Progenitor cell of endocrine pancreas (in vitro differentiated cells): ENCODE data around the gene DENND6B. TPM values are rescaled to one million over a fixed set of nuclear protein-coding genes. Genes with fewer than 3 reads are reported as not detected.

Experiments used
- DNase-seq: peaks from one replicate; pipeline ENCODE4 v3.0.0; 2021; ENCODE audit warnings: low spot score; ENCODE audit not compliant: unreplicated experiment
- H3K27ac Mint-ChIP-seq: 2 replicates; pipeline ENCODE4 v1.8.0; 2021; ENCODE audit warnings: mild to moderate bottlenecking, moderate library complexity, mixed read lengths
- H3K27me3 Mint-ChIP-seq: 2 replicates; pipeline ENCODE4 v1.8.0; 2021; ENCODE audit warnings: mixed read lengths
- H3K36me3 Mint-ChIP-seq: 2 replicates; pipeline ENCODE4 v1.8.0; 2022; ENCODE audit warnings: mixed read lengths; ENCODE audit not compliant: insufficient read depth
- H3K4me1 Mint-ChIP-seq: 2 replicates; pipeline ENCODE4 v1.8.0; 2021; ENCODE audit warnings: low read depth, mixed read lengths
- H3K4me3 Mint-ChIP-seq: 2 replicates; pipeline ENCODE4 v1.8.0; 2021; ENCODE audit warnings: low read depth, mild to moderate bottlenecking, moderate library complexity, mixed read lengths
- H3K9me3 Mint-ChIP-seq: 2 replicates; pipeline ENCODE4 v1.8.0; 2021; ENCODE audit warnings: low read depth, mixed read lengths
- total RNA-seq: library from RNA; stranded (reverse); gene quantifications from 2 replicates; pipeline ENCODE4 v1.2.1, GENCODE V29; 2021
- TF ChIP-seq, protein P1 (sequence below): fragments of 200-600 bp; sonication (generic); IDR thresholded peaks from one replicate; pipeline ENCODE4 v1.5.0; 2021; ENCODE audit warnings: antibody characterized with exemption, mild to moderate bottlenecking; ENCODE audit not compliant: unreplicated experiment

DENND6B gene
- total RNA-seq, 1 donor from 2014 or later, result 36.4 TPM

DNA sequence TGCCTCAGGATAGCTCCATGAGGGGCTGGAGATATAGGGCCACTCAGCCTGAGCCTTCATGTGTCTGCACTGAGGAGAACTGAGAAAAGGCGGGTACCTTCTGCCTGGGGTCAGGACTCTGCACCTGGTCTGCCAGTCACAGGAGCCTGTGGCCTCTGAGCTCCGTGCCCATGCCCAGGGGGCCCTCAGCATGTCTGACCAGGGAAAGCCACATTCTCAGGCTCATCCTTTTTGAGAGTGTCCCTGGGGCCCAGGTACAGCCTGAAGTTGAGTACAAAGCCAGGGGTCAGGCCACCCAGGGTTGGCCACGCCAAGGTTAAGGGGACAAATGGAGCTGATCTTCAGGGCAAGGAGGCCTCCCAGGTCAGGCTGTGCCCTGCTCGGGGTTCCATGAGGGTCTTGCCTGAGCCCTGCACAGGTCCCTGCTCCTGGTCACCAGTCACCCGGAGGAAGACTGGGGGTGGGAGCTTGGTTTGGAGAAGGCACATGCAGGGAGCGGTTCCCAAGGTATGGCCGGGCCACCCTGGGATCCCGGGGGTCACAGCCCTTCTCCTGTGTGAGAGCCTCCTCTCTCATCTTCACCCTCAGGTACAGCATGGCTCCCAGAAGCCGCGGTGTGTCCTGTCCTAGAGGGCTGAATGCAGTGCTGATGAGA, 6.0 kb downstream of the DENND6B start:
- Mint-ChIP-seq H3K4me3 (no peak overlapping the region), H3K27me3 (no peaks in the 10 kb centered on the region), H3K4me1 (peaks cover 1% of the 10 kb centered on the region), H3K9me3 (no peaks in the 10 kb centered on the region), H3K36me3 (no peaks in the 10 kb centered on the region), H3K27ac (no peak overlapping the region)
- TF ChIP-seq, protein P1, sequence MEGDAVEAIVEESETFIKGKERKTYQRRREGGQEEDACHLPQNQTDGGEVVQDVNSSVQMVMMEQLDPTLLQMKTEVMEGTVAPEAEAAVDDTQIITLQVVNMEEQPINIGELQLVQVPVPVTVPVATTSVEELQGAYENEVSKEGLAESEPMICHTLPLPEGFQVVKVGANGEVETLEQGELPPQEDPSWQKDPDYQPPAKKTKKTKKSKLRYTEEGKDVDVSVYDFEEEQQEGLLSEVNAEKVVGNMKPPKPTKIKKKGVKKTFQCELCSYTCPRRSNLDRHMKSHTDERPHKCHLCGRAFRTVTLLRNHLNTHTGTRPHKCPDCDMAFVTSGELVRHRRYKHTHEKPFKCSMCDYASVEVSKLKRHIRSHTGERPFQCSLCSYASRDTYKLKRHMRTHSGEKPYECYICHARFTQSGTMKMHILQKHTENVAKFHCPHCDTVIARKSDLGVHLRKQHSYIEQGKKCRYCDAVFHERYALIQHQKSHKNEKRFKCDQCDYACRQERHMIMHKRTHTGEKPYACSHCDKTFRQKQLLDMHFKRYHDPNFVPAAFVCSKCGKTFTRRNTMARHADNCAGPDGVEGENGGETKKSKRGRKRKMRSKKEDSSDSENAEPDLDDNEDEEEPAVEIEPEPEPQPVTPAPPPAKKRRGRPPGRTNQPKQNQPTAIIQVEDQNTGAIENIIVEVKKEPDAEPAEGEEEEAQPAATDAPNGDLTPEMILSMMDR, result no peak
- no peak for DNase-seq

DNA sequence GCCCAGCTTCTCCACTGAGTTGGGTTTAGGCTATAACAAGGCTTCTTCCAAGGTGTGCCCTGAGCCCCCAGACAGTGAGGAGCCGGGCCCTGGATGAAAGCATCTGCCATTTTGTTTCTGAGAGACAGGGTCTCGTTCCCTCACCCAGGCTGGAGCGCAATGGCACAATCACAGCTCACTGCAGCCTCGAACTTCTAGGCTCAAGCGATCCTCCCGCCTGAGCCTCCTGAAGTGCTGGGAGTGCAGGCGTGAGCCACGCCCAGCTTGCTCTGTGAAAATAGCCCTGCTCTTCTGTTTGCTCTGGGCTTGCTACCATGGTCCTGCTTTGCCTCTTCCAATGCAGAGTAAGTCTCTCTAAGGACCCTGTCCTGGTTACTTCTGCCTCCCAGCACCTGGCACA, 6.7 kb downstream of the DENND6B start:
- no peaks in the 10 kb centered on the region for H3K9me3 Mint-ChIP-seq
- DNase-seq, result no peak
- TF ChIP-seq, protein P1, result no peak
- H3K27me3 Mint-ChIP-seq, result peaks cover 3% of the 10 kb centered on the region
- no peak overlapping the region for H3K4me3 Mint-ChIP-seq
- H3K36me3 Mint-ChIP-seq, result peaks cover 2% of the 10 kb centered on the region
- no peak overlapping the region for H3K27ac Mint-ChIP-seq
- no peaks in the 10 kb centered on the region for H3K4me1 Mint-ChIP-seq

DNA sequence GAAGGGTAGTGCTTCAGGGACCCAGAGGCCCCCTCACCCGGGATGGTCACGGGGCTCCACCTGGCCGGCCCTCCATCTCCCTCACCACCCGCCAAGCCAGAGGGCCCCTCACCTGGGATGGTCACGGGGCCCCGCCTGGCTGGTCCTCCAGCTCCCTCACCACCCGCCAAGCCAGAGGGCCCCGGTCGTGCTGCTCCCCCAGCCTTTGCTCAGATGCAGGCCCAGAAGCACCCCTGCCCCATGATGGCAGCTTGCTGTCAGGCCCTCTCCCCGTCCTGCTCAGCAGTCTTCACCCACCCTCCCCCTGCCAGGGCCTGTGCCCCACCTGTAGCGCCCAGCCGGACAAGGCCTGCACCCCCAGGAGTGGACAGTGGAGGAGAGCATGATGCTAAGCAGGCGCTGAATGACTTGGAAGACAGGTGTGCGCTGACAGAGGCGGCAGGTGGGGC, 7.3 kb downstream of the DENND6B start:
- TF ChIP-seq, protein P1, result no peak
- Mint-ChIP-seq H3K4me1 (no peaks in the 10 kb centered on the region), H3K27me3 (peaks cover 3% of the 10 kb centered on the region), H3K9me3 (no peaks in the 10 kb centered on the region), H3K4me3 (no peak overlapping the region), H3K27ac (no peak overlapping the region), H3K36me3 (peaks cover 2% of the 10 kb centered on the region)
- no peak for DNase-seq

DNA sequence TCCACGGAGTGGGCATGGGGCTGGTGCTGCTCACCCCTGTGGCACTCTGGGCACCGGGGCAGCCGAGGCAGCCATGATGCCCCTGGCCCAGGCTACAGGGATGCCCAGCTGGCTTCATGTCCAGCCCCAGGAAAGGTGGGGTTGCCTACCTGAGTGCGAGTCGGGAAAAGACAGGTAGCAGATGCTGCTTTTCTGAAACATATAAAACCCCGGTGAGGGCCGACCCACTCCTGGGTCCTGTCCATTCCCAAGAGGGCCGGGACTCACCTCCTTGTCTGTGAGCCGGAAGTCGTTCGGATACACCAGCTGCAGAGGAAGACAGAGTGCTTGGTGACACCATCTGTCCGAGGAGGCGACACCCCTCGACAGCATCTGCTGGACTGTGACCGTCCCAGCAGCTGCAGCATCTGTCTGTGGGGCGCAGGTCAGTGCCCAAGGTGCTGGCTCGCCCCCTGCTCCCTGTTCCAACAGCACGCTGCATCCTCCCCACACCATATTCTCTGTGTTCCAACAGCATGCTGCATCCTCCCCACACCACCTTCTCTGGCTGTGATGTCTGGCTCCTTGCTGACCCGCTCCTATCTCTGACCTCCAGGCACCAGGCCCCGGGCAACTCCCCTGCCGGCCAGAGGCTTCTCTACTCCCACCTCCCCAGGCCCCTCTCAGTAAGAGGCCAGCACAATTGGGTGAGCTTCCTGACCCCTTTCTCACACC, 8.0 kb downstream of the DENND6B start:
- no peaks in the 10 kb centered on the region for H3K9me3 Mint-ChIP-seq
- DNase-seq, result no peak
- no peak overlapping the region for H3K27ac Mint-ChIP-seq
- TF ChIP-seq, protein P1, result no peak
- H3K27me3 Mint-ChIP-seq, result peaks cover 3% of the 10 kb centered on the region
- H3K4me3 Mint-ChIP-seq, result no peak overlapping the region
- H3K36me3 Mint-ChIP-seq, result peaks cover 4% of the 10 kb centered on the region
- H3K4me1 Mint-ChIP-seq, result no peaks in the 10 kb centered on the region

DNA sequence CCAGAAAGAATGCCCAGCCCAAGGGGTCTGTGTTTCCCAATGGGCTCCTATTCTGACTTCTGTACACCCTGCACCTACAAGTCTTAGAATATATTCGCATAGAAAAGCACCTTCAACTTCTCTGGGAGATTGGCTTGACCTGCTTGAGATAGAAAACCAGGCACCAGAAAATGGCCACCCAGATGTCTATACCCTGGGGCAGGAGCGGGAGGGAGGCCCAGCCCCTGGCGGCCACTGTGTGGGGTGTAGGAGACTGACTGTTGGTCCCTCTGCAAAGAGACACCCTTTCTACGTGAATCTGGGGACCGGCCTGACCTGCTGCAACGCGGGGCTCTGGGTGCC, 8.5 kb downstream of the DENND6B start:
- TF ChIP-seq, protein P1, result no peak
- Mint-ChIP-seq H3K27me3 (peaks cover 3% of the 10 kb centered on the region), H3K4me3 (no peak overlapping the region), H3K9me3 (no peaks in the 10 kb centered on the region), H3K27ac (no peak overlapping the region), H3K4me1 (no peaks in the 10 kb centered on the region), H3K36me3 (peaks cover 4% of the 10 kb centered on the region)
- DNase-seq, result no peak
